Endothelial cell of umbilical vein (primary cell): ENCODE measurements around the gene UBTD1. TPM values are rescaled to one million over a fixed set of nuclear protein-coding genes. Genes with fewer than 3 reads are reported as not detected.

ENCODE experiments used
- BruUV-seq: library from RNA; stranded (reverse); fragments of 400-500 nt; replicated peaks from 2 replicates; lab custom pipeline; 2021; lab: Mats Ljungman, UMichigan
- CTCF ChIA-PET: fragments of 300-600, 350-600 bp; sonication (Branson Sonifier 250); formaldehyde crosslinking; loops from one replicate; lab custom pipeline; 2021; ENCODE audit warnings: antibody characterized with exemption, inconsistent platforms; lab: Charles Lee
- POLR2A ChIA-PET: fragments of 300-600, 350-600 bp; sonication (Branson Sonifier 250); formaldehyde crosslinking; loops from one replicate; lab custom pipeline; 2021; ENCODE audit warnings: antibody characterized with exemption, inconsistent platforms; lab: Charles Lee
- DNase-seq: peaks from one replicate; pipeline ENCODE4 v3.0.0-alpha.2; 2011; ENCODE audit warnings: low read depth, low spot score
- FAIRE-seq: peaks from 2 replicates; lab custom pipeline; 2011; peaks lifted over from hg19 to GRCh38; lab: Jason Lieb, UNC
- H2AFZ ChIP-seq: 2 replicates; pipeline ENCODE4 v1.6.0; 2012; ENCODE audit warnings: low read depth, low read length, control low read depth, inconsistent platforms
- H3K27ac ChIP-seq: 2 replicates; pipeline ENCODE4 v1.5.1; 2011; ENCODE audit warnings: low read depth, mild to moderate bottlenecking, control low read depth, low read length, moderate library complexity; ENCODE audit not compliant: insufficient read depth
- H3K27me3 ChIP-seq, 2 experiments: 2 replicates each; pipeline versions ENCODE4 v1.6.0 to v1.6.1; 2011; ENCODE audit warnings: low read length in 2 of 2, mixed read lengths in 1 of 2; ENCODE audit not compliant: control insufficient read depth in 2 of 2, insufficient read depth in 2 of 2
- H3K36me3 ChIP-seq, 2 experiments: 2 replicates in 1 of 2; 3 replicates in 1 of 2; pipeline ENCODE4 v1.5.1; 2011; ENCODE audit warnings: low read length in 2 of 2, mild to moderate bottlenecking in 1 of 2, moderate library complexity in 1 of 2; ENCODE audit not compliant: control insufficient read depth in 2 of 2, insufficient read depth in 2 of 2; ENCODE audit errors: extremely low read depth in 1 of 2
- H3K4me1 ChIP-seq: 3 replicates; pipeline ENCODE4 v1.5.1; 2011; ENCODE audit warnings: mild to moderate bottlenecking, low read length; ENCODE audit not compliant: control insufficient read depth, insufficient read depth; ENCODE audit errors: extremely low read depth
- H3K4me2 ChIP-seq: 2 replicates; pipeline ENCODE4 v1.6.1; 2011; ENCODE audit warnings: low read length, control low read depth, mixed read lengths; ENCODE audit not compliant: insufficient read depth
- H3K4me3 ChIP-seq, 3 experiments: fragments of 200-600 bp in 1 of 3; sonication (generic), shearing (Covaris generic) in 1 of 3; replicated peaks in 1 of 3; 2 replicates each; pipeline ENCODE4 v1.5.1; 2011 to 2016; ENCODE audit warnings: control low read depth in 3 of 3, low read length in 3 of 3, mild to moderate bottlenecking in 2 of 3, inconsistent platforms in 1 of 3, low read depth in 1 of 3, moderate library complexity in 1 of 3; ENCODE audit not compliant: insufficient read depth in 1 of 3
- H3K79me2 ChIP-seq: 2 replicates; pipeline ENCODE4 v1.6.0; 2012; ENCODE audit warnings: low read length, inconsistent platforms; ENCODE audit not compliant: control insufficient read depth, insufficient read depth
- H3K9ac ChIP-seq: replicated peaks from 2 replicates; pipeline ENCODE3; 2011; ENCODE audit warnings: low read length, control low read depth; ENCODE audit not compliant: insufficient read depth; ENCODE audit errors: extremely low read depth
- H3K9me1 ChIP-seq: replicated peaks from 3 replicates; pipeline ENCODE4 v1.6.0; 2011; ENCODE audit warnings: mild to moderate bottlenecking, low read length; ENCODE audit not compliant: control insufficient read depth, insufficient read depth; ENCODE audit errors: extremely low read depth
- H3K9me3 ChIP-seq: replicated peaks from 2 replicates; pipeline ENCODE4 v1.5.1; 2012; ENCODE audit warnings: low read length, inconsistent platforms; ENCODE audit not compliant: control insufficient read depth, insufficient read depth
- H4K20me1 ChIP-seq: replicated peaks from 2 replicates; pipeline ENCODE3; 2011; ENCODE audit warnings: mild to moderate bottlenecking, low read length; ENCODE audit not compliant: control insufficient read depth, insufficient read depth; ENCODE audit errors: extremely low read depth
- EZH2 ChIP-seq: IDR thresholded peaks from 2 replicates; pipeline ENCODE4 v1.6.1; 2012; ENCODE audit warnings: borderline replicate concordance, low read depth, mild to moderate bottlenecking, moderate library complexity, low read length, inconsistent platforms; ENCODE audit not compliant: severe bottlenecking
- FOS ChIP-seq: IDR thresholded peaks from 2 replicates; pipeline ENCODE4 v1.6.1; 2011; ENCODE audit warnings: mild to moderate bottlenecking, low read length, moderate library complexity, borderline replicate concordance; ENCODE audit not compliant: insufficient read depth
- GATA2 ChIP-seq: IDR thresholded peaks from 2 replicates; pipeline ENCODE4 v1.7.0; 2011; ENCODE audit warnings: low read depth, mild to moderate bottlenecking, moderate library complexity, mixed read lengths, low read length; ENCODE audit not compliant: insufficient read length, insufficient read depth
- JUN ChIP-seq: IDR thresholded peaks from 2 replicates; pipeline ENCODE4 v1.6.1; 2011; ENCODE audit warnings: borderline replicate concordance, low read depth; ENCODE audit not compliant: insufficient read length, insufficient read depth
- MYC ChIP-seq: IDR thresholded peaks from one replicate; pipeline ENCODE4 v1.6.1; 2011; ENCODE audit warnings: mild to moderate bottlenecking, low read depth, low read length
- POLR2A ChIP-seq: IDR thresholded peaks from 2 replicates; pipeline ENCODE4 v1.6.1; 2012; ENCODE audit warnings: low read depth, mild to moderate bottlenecking, control low read depth, low read length
- POLR2AphosphoS5 ChIP-seq: IDR thresholded peaks from 2 replicates; pipeline ENCODE4 v1.6.1; 2012; ENCODE audit warnings: low read depth, mild to moderate bottlenecking, control low read depth, low read length, moderate library complexity; ENCODE audit not compliant: insufficient read depth
- dilution Hi-C: fragments of 300-500 bp; cut with MboI; formaldehyde crosslinking; loops from one replicate; pipeline ENCODE4 v1.15.0; 2019; ENCODE audit warnings: low sequenced_read_pairs; ENCODE audit not compliant: extremely low pct_ligation_motif_present
- intact Hi-C: fragments of 100-400 bp; cut with micrococcal nuclease; formaldehyde crosslinking; loops from one replicate; pipeline ENCODE4 v1.10.0; 2022
- polyA plus RNA-seq, 4 experiments: library from polyadenylated mRNA; depleted of rRNA in 3 of 4; stranded (reverse) in 3 of 4; unstranded in 1 of 4; fragments of >200 nt; gene quantifications; 2 replicates each; pipeline versions ENCODE4 v1.2.1 to v1.2.3, GENCODE V29; 2011 to 2012; ENCODE audit warnings: missing spikeins in 1 of 4
- total RNA-seq: library from RNA; stranded (reverse); gene quantifications from 2 replicates; pipeline ENCODE4 v1.2.3, GENCODE V29; 2021
- TF ChIP-seq, protein P1 (sequence below): IDR thresholded peaks from 2 replicates; pipeline ENCODE4 v1.6.1; 2011; ENCODE audit not compliant: insufficient read depth, insufficient read length
- TF ChIP-seq, protein P2 (sequence below), 2 donors: IDR thresholded peaks; 1 replicate in 1 of 2; 2 replicates in 1 of 2; pipeline ENCODE4 v1.5.1; 2011; ENCODE audit warnings: low read length in 2 of 2, mild to moderate bottlenecking in 2 of 2, moderate library complexity in 2 of 2, control low read depth in 1 of 2, inconsistent platforms in 1 of 2, low read depth in 1 of 2; ENCODE audit not compliant: insufficient read depth in 1 of 2; ENCODE audit errors: extremely low read depth in 1 of 2

UBTD1 gene
- total and polyA plus RNA-seq, 2 donors (not counting 3 experiments of a cell fraction or from before 2014, with no cell fraction given): 42.6 to 63.7 TPM

DNA sequence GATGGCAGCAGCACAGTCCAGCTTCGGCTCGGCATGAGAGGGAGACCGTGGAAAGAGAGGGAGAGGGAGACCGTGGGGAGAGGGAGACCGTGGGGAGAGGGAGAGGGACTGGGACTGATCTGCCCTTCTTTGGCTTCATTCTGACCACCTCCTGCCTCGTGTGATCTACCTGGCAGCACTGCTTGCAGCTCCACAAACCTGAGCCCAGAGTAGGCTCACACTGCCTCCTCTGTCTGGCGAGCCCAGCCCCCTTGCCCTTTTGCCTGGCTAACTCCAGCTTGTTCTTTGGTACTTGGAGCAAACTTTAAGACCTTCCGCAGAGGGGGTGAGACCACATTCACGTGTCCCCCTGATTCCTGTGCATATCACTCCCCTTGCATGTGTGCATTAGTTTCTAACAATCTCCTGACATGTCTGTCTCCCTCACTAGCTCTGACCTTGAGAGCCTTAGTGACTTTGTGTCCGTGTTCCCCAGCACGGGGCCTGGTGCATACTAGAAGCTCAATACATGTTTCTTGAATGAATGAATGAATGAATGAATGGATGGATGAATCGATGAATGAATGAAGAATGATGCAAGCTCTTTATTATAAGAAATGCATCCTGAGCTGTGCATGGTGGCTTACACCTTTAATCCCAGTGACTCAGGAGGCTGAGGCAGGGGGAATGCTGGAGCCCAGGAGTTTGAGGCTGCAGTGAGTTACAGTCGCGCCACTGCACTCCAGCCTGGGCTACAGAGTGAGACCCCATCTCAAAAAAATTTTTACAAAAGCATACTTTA lies 31.2 kb downstream of the UBTD1 start:
- no TSS peak for BruUV-seq
- intact Hi-C loops: no loop called here
- peaks cover 0 to 2% of the 10 kb centered on the region in 2 experiments for H3K36me3 ChIP-seq
- peaks cover 7% of the 10 kb centered on the region for H3K79me2 ChIP-seq
- ChIA-PET CTCF (interaction anchor here (0.8 to 1.6 kb wide), 3 partner anchors 13 to 31 kb away, joined by 3 to 5 read pairs (median 3); partner anchors contain the start of gene UBTD1), POLR2A (no interaction called here)
- no peak overlapping the region for H3K27ac ChIP-seq
- H3K9me1 ChIP-seq: no peaks in the 10 kb centered on the region
- no peak overlapping the region for H3K4me3 ChIP-seq
- no peaks in the 10 kb centered on the region for H3K9me3 ChIP-seq
- FAIRE-seq (no peak), DNase-seq (no peak)
- dilution Hi-C loops: no loop called here
- no peak overlapping the region for H3K9ac ChIP-seq
- H2AFZ ChIP-seq: no peak overlapping the region
- H3K4me1 ChIP-seq: no peaks in the 10 kb centered on the region
- no peak overlapping the region for H3K4me2 ChIP-seq
- no peaks in the 10 kb centered on the region for H4K20me1 ChIP-seq
- TF ChIP-seq, protein P1, sequence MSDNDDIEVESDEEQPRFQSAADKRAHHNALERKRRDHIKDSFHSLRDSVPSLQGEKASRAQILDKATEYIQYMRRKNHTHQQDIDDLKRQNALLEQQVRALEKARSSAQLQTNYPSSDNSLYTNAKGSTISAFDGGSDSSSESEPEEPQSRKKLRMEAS: no peak
- TF ChIP-seq EZH2 (no peak), POLR2AphosphoS5 (no peak), POLR2A (no peak), MYC (no peak), GATA2 (no peak), FOS (no peak), JUN (no peak)
- TF ChIP-seq, protein P2, sequence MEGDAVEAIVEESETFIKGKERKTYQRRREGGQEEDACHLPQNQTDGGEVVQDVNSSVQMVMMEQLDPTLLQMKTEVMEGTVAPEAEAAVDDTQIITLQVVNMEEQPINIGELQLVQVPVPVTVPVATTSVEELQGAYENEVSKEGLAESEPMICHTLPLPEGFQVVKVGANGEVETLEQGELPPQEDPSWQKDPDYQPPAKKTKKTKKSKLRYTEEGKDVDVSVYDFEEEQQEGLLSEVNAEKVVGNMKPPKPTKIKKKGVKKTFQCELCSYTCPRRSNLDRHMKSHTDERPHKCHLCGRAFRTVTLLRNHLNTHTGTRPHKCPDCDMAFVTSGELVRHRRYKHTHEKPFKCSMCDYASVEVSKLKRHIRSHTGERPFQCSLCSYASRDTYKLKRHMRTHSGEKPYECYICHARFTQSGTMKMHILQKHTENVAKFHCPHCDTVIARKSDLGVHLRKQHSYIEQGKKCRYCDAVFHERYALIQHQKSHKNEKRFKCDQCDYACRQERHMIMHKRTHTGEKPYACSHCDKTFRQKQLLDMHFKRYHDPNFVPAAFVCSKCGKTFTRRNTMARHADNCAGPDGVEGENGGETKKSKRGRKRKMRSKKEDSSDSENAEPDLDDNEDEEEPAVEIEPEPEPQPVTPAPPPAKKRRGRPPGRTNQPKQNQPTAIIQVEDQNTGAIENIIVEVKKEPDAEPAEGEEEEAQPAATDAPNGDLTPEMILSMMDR (IDR thresholded peaks at IDR 0.05; ENCODE audit: extremely low read depth in 1 of 2, insufficient read depth in 1 of 2, low read depth in 1 of 2, low read length in 2 of 2): no peak
- no peaks in the 10 kb centered on the region for H3K27me3 ChIP-seq
